Stimulated activated CD4-positive, alpha-beta T cell treated with anti-CD3 and anti-CD28 coated beads, Interleukin-2, amount 100 ng/mL, for 4 hours (primary cell): Measurements from ENCODE around the gene ANO4.

Experiments
- DNase-seq: peaks from one replicate; pipeline ENCODE4 v3.0.0-alpha.2; 2020; ENCODE audit warnings: low read depth

Gene ANO4

DNA sequence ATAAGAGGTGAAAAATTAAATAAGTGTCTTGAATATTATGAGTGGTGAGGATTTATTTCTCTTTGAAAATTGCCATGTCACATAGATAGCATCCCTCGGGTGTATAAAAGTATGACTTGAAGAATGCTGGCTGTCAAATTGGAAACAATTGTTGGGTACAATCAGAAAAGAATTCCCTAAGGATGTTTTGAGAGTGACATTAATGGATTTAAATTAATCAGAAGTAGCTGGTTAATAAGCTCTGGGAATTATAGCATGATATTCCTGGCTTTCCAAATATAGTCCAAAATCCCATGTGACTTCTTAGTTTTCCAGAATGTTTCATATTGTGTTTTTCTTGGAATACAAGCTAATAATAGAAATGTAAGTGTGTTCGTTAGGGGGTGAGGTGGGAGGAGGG lies 196.5 kb downstream of the ANO4 start:
- no peak for DNase-seq

DNA sequence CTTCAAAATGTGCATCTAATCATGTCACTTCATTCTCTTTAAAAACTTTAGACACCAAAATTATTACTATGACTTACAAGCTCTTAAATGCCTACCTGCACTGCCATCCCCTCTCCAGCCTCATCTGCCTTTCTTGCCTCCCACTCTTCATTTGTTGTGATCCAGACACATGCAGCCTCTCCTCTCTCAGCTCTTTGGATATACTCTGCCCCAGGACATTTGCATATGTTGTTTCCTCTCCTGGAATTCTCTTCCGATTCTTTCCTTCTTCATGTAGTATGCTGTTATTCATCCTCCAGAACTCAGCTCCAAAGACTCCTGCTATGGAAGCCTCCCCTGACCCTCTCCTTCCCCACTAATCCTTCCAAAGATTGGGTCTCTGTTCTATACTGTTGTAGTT lies 197.6 kb downstream of the ANO4 start:
- DNase-seq, result no peak

DNA sequence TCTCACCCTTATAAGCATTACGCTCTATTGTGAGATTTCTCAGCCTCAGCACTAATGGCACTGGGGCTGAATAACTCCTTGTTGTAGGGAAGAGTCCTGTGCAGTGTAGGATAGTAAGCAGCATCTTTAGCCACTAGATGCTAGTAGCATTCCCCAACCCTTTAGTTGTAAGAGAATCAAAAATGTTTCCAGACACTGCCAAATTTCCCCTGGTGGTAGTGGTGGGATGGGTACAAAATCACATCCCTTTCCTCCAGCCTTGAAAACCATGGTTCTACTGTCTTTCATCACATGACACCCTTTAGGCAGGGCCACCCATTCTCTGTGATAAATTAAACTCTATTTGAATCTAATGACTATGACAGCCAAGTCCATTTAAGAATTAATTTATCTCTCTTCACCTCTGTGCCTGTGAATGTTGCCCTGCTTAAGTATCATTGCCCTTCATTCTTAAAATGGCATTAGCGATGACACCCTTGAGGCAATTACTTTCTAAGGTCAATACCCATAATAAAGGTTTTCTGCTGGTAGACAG lies 199.4 kb downstream of the ANO4 start:
- no peak for DNase-seq

DNA sequence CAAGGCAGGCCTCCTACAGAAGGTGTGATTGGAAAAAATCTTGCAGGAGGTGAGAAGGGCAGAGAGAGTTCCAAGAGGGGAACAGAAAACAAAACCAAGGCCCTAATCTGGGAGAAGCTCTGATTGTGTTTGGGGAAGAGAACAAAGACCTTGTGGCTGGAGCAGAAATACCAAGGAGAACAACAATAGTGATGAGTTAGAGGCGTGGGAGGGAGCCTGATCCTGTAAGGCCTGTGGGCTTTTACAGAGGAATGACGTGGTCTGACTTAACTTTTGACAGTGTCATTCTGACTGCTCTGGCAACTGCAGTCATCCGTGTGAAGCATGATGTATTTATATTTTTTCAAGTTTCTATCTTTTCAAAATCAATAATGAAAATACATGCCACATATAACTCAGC lies 200.6 kb downstream of the ANO4 start:
- DNase-seq, result no peak

DNA sequence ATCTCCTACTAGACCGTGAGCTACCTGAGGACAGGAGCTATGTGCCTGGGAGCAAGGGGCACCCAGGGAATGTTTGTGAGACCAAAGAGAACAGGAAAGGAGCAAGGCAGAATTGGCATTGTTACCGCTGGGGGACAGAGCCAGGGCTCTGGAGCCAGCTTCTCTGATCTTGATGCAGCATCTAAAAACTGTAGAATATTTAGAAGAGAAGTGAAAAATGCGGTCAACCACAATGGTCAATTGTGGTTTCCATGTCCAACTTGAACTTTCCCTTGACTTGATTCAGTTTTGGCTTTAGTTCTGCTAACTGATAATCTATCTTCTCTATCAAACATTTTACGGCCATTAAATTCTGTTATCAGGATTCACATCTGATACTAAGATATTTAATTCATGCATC lies 201.2 kb downstream of the ANO4 start:
- no peak for DNase-seq

DNA sequence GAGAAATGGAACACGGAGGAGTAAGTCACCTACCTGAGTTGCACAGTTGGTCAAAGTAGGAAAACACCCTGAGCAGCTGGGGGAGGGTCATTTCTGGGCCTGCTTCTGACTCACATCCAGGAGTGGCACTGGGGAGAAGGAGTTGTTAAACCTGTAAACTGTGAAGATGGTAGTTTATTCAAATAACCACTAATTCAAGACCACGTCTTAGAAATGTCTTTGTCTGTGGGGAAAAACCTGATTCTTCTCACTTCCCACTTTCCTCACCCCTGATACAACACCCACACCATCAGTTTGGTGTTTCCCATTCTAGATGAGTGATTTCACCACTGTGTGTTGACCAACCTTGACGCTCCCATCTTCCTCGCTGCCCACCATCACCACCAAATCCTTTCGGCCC lies 207.1 kb downstream of the ANO4 start:
- no peak for DNase-seq

DNA sequence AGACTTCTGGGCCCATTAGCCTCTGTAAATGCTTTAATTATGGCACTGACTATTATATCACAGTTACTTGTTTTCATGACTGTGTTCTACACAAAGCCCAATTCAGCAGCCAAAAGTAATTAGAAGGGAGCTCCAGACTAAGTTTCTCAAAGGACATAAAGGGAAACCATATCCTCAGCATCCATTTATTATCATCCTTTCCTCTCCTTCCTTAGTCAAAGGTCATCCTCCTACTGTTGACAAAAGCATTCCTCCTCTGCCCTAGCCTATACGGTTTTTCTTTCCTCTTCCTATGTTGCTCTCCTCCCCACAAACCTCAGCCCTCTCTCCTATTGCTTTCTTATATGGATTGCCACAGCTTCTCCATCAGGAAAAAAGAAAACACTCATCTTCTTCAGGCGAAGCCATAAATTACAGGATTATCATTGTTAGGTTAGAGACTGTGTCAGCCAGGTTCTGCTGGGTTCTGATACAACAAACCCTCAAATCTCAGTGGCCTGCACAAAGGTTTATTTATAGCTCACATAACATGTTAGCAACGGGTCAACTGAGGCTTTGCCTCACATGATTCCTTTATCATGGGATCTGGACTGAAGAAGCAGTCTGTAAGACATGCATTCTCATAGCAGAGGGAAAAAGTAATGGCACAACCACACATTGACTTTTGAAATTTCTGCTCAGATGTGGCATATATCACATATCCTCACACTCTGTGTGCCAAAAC lies 208.3 kb downstream of the ANO4 start:
- DNase-seq, result no peak

DNA sequence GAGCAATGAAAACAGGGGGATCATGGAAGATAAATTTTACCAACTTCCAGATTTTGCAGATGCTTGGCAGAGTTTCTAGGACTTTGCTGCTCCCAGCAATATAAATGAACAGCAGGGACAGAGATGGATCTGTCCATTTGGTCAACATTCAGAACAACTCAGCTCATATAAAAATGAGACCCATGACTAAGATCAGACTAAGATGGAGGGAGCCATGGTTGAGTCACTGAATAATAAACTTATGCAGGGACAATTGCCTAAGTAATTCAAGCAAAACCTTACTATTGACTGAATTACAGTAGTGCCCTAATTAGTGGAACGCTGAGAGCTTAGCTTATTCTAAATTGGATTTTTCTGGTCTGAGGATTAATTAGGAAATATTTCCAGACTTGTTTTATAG lies 210.3 kb downstream of the ANO4 start:
- DNase-seq, result no peak

DNA sequence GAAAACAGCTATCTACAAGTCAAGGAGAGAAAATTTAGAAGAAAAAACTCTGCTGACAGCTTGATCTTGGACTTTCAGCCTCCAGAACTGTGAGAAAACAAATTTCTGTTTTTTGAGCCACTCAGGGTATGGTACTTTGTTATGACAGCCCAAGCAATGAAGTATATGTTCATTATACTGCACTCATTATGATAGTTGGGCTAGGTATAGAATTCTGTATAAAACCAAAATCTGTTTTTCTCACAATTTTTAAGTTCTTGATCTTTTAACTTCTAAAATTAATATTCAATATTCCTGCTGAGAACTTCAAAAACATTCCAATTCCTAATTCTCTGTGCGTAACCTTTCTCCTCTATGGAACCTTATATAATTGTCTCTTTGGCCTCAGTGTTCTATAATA lies 214.7 kb downstream of the ANO4 start:
- no peak for DNase-seq

DNA sequence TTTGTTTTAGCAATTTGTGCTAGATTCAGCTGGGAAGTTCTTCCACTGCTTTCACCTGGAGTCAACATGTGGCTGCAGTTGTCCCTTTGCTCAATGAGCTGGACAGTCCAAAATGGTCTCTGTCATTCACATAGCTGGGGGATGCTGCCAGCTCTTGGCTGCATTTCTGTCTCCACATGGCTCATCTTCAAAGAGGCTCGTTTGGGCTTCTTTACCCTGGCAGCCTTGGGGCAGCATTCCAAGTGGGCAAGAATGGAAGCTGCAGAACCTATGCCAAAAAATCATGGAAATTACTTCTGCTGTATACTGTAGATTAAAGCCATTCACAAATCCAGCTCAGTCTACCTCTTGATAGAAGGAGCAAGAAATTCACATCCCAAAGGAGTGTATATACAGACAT lies 216.3 kb downstream of the ANO4 start:
- DNase-seq, result no peak

DNA sequence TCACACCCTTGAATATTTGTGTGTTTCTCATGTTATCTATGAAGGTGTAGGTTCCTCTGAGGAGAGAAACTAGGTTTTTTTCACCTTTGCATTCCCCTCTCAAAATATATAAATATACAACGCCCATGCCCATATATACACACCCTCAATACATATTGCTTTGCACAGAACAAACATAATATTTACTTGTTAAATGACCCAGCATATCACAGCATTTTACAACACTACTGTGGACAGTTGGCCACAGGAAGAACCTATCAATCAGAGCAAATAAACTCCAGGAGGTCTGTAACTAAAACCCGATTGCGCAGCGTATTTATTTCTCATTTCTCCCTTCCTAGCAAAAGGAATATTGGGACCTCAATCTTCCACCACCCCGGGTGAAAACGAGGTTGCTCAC lies 219.4 kb downstream of the ANO4 start:
- no peak for DNase-seq

DNA sequence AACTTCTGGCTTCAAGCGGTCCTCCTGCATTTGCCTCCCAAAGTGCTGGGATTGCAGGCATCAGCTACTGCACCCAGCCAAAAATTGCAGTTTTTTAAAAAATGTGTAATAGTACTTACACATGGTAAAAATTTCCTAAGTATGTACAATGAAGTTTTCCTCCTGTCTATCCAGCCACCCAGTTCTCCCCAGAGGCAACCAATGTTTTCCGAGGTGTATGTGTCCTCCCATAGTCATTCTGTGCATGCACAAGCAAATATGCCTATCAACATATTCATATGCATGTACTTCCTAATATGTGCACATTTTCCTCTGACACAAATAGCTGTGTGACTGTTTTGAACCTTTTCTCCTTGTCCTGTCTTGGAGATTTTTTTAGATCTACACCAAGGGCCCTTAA lies 220.5 kb downstream of the ANO4 start:
- no peak for DNase-seq

DNA sequence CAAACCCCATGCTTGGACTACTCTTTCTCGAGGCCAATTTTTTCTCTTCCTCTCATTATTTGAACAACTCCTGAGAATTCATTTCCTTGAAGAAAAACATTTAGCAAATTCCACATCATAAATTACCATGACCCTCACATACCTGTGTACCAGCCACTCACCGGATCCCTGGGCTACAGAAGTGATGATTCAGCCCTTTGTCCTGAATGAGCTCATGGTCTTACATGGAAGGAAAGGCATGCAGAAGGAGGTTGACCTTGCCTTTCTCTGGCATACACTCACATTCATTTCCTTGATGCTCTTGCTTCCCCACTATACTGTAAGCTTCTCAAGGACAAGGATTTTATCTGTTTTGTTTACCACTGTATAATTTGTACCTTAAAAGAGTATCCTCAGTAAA lies 224.0 kb downstream of the ANO4 start:
- DNase-seq, result no peak

DNA sequence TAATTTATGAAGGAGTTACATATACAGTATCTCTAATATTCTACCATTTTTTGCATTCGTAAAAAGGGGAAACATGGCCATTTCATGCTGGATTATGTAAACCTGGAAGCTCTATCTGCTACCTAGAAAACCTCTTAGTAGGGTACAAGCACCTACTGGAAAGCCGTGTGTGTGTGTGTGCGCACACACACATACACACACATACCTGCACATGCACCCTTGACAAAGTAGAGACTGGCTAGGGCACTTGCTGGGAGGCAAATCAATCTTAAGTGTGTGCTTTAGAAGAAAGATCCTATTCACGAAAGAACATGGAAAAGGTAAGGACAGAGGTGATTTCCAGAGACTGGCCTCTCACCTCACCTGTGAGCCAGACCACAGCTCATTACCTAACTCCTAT lies 224.6 kb downstream of the ANO4 start:
- DNase-seq, result no peak

DNA sequence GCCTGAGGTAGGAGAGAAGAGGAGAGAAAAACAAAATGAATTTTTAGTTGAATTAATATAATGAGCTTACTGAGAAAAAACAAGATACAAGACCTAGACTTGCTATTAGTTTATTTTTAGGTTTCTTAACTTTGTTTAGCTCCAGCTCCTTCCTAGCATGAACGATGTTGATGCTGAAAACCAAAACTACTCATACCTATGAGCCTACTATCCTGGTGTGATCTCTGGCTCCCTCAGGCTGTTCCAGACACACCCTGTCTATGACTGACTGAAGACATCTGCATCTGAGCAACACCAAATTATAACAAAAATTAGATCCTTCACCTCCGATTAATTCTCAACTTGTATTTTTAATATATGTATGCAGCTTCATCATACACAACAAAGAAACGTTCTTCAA lies 225.1 kb downstream of the ANO4 start:
- no peak for DNase-seq

DNA sequence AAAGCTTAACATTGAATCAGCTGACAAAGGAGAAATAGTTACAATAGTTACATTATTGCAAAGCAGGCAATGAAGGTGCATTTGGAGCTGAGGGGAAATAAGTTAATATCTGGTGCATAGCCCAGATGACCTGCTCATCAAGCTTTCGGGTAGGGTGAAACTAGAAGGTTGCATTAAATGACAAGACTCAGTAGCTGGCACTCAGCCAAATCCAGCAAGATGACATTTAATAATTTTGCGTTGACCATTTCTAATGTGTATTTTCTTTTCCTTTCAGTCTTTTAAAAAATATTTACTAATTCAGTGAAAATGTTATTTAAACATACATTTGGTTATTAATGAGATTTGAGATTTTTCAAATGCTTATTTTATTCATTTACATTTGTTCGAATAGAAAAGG lies 226.9 kb downstream of the ANO4 start:
- no peak for DNase-seq

DNA sequence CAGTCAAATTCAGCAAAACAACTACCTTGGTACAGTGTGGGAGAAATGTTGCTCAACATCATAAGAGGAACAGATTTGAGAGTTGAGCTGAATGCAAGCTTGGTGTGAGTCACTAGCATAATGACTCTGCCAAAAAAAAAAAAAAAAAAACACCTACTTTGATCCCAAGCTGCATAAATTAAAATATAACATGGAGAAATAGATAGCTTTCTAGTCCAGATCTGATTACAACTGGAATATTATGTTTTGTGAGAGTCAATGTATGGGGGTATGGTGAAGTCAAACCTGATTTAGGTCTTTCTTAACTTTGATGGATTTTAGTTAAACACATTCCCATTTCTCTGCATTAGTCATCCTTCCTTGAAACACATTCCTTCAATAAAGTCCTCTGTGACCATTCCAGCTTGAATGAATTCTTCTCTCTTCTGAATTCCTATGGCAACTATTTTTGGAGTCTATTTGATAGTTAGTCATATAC lies 227.4 kb downstream of the ANO4 start:
- no peak for DNase-seq

DNA sequence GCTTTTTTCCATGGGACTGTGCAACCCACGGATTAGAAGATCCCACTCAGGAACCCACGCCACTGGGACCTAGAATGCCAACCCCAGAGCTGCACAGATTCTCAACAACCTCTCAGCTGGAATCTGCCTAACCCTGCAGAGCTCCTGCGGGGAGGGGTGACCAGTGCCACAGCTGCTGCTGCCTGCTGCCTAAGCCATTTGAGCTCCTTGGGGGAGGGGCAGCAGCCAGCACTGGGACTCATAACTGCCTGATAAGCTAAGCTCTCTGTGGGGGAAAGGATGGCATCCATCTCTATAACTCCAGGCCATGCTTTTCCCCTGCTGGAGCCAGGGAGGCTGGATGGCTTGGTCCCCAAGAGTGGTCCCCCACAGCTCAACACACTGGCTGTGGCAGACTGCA lies 232.6 kb downstream of the ANO4 start:
- DNase-seq, result no peak

DNA sequence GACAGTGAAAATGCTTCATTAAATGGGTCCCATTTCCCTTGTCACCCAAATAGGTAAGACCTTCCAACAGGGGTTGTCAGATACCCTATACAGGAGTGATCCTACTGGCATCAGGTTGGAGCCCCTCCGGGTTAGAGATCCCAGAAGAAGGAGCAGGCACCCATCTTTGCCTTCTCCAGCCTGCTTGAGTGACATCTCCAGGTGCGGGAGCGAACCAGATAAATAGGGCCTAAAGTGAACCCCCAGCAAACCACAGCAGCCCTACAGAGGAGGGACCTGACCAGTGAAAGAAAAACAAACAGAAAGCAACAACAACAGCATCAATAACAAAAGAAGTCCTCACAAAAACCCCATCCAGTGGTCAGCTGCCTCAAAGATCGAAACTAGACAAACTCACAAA lies 233.2 kb downstream of the ANO4 start:
- no peak for DNase-seq

DNA sequence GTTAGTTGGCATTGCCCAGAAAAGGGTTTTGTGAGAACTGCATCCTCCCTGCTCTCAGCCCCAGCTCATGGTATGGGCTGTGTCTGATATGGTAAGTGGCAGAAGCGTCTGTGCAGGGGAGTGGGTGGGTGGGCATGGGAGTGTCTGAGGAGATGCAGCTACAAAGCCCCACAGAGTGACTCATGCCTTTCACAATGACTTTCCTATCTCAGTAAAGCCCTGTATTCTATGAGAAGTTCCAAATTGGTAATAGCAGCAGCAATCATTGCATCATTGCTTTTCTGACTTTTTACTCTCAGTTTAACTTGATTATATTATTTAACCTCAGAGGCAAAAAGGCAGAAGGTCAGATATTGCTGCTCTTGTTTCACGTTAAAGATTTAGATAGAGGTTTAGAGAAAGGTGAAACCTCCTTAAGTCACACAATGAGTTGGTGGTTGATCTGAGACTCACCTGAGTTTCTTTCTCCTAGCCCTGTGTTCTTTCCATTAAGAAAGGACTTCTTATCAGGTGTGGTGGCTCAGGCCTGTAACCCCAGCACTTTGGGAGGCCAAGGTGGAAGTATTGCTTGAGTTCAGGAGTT lies 243.8 kb downstream of the ANO4 start:
- DNase-seq, result no peak

DNA sequence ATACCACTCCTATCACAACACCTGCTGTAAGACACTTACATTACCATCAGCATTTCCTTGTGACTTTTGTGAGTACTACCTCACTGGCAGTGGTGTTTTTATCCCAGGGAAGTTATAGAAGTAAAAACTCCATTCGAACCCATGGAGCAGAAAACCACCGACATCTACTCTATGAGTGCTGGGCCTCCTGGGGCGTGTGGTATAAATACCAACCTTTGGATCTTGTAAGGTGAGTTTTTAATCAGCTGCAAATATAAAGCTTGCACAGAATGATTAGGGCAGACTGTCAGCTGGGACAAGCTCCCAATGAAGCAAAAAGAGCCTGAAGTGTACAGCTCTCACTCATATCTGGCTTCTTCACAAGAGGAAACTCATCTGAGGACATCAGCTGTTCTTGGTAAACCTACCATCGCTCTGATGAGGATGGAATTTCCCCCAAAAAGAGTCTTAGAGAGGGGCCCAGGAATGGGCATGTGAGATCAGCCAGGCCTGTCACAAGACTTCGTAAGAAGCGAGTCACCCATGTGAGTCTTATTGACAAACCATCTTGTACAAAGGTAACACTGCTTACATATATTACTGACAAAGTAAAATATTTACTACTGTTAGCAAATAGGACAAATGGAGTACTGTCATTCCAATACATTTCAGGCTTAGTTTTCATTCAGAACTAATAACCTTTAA lies 245.4 kb downstream of the ANO4 start:
- DNase-seq, result no peak

DNA sequence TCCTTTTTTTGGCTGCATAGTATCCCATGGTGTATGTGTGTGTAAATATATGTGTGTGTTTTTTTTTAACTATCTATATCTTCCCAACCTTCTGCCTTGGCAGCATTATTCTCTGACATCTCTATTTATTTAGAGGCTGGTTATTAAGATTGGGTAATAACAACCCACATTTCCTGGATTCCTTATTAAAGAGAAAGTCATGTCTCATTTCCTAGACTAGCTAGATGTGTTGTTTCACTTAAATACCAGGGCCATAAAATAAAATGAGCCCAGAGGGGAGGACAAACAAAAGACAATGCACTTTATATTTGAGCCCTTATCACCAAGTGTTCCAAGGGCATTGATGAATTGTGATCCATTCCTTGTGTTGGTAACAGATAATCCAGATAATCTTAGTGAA lies 246.4 kb downstream of the ANO4 start:
- DNase-seq, result no peak

DNA sequence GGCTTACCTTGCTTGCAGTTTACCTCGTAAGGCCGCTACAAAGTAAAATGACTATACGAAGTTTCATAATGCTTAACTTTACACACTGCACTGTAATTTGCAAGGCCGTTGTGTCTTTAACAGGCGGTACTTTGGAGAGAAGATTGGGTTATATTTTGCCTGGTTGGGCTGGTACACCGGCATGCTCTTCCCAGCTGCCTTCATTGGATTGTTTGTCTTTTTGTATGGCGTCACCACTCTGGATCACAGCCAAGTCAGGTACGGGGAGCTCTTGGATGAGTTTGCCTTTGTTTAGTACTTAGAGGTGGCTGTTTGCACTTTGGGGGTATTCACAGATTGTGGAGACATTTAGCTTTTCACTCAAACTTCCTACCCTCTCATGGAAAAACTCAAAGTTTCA lies 247.6 kb downstream of the ANO4 start:
- DNase-seq, result no peak
